Activated T-cell treated with anti-CD3 and anti-CD28 coated beads, Interleukin-2, amount 50 U/mL, for 72 hours (primary cell): ENCODE measurements around the gene SGTB. TPM values are rescaled to one million over a fixed set of nuclear protein-coding genes. Genes with fewer than 3 reads are reported as not detected.
A peak's percentile ranks its signal among the peaks of the same experiment; 100 is the strongest.
"Not testable (repeated sequence)": the region's sequence is repeated elsewhere in the genome, so short reads cannot be mapped to it uniquely, and the experiment has no call there.

Experiments used
- ATAC-seq, 2 donors: fragments of 150-1000 bp; cut with Tn5 transposase; replicated peaks in 1 of 2; 2 replicates each; pipeline ENCODE4 v1.10.0; 2021; ENCODE audit warnings: moderate library complexity in 2 of 2, mild to moderate bottlenecking in 1 of 2
- DNase-seq, 2 donors: peaks; one replicate each; pipeline ENCODE4 v3.0.0; 2021 to 2022; ENCODE audit warnings: mixed read lengths in 1 of 2
- H3K27ac Mint-ChIP-seq: one replicate; pipeline ENCODE4 v1.8.0; 2022; ENCODE audit warnings: mild to moderate bottlenecking, moderate library complexity, mixed read lengths
- H3K27me3 Mint-ChIP-seq: one replicate; pipeline ENCODE4 v1.8.0; 2022; ENCODE audit warnings: low read depth, mixed read lengths
- H3K36me3 Mint-ChIP-seq, 2 donors: one replicate each; pipeline ENCODE4 v1.8.0; 2022; ENCODE audit warnings: mixed read lengths in 2 of 2, mild to moderate bottlenecking in 1 of 2; ENCODE audit not compliant: insufficient read depth in 2 of 2
- H3K4me1 Mint-ChIP-seq: one replicate; pipeline ENCODE4 v1.8.0; 2022; ENCODE audit warnings: low read depth, mixed read lengths
- H3K4me3 Mint-ChIP-seq, 2 donors: one replicate each; pipeline ENCODE4 v1.8.0; 2022; ENCODE audit warnings: mild to moderate bottlenecking in 2 of 2, mixed read lengths in 2 of 2, moderate library complexity in 2 of 2
- H3K9me3 Mint-ChIP-seq, 2 donors: one replicate each; pipeline ENCODE4 v1.8.0; 2022; ENCODE audit warnings: mixed read lengths in 2 of 2
- total RNA-seq, 2 donors: library from RNA; stranded (reverse); gene quantifications; one replicate each; pipeline ENCODE4 v1.2.3, GENCODE V29; 2022

The SGTB gene
- total RNA-seq, 2 donors from 2014 or later = 28.9 to 34.6 TPM

GRCh38 chr5:65693121-65693520 is 28.8 kb downstream of the SGTB start:
- H3K9me3 Mint-ChIP-seq = no peaks in the 10 kb centered on the region
- H3K4me1 Mint-ChIP-seq = peaks cover 4% of the 10 kb centered on the region

GRCh38 chr5:65682148-65682547 is 39.8 kb downstream of the SGTB start:
- H3K36me3 Mint-ChIP-seq = peaks cover 11 to 24% of the 10 kb centered on the region in 2 donors

More at GRCh38 chr5:65693121-65693520, 28.8 kb downstream of the SGTB start:
- Mint-ChIP-seq H3K27me3 (no peaks in the 10 kb centered on the region), H3K4me3 (no peak overlapping the region), H3K36me3 (peaks cover 4 to 8% of the 10 kb centered on the region in 2 donors), H3K27ac (no peak overlapping the region)
- ATAC-seq (no peak), DNase-seq (no peak)

GRCh38 chr5:65676056-65676455 is 45.9 kb downstream of the SGTB start:
- not testable (repeated sequence) for ATAC-seq, H3K9me3 Mint-ChIP-seq, H3K4me3 Mint-ChIP-seq, DNase-seq, H3K27me3 Mint-ChIP-seq
- Mint-ChIP-seq H3K36me3 (peaks cover 8 to 21% of the 10 kb centered on the region in 2 donors), H3K4me1 (peaks cover 25% of the 10 kb centered on the region), H3K27ac (peak overlapping the region; percentile 64)

More at GRCh38 chr5:65682148-65682547, 39.8 kb downstream of the SGTB start:
- no peak for DNase-seq
- no peak for ATAC-seq
- Mint-ChIP-seq H3K4me3 (no peak overlapping the region), H3K27ac (no peak overlapping the region), H3K9me3 (no peaks in the 10 kb centered on the region), H3K27me3 (no peaks in the 10 kb centered on the region), H3K4me1 (peaks cover 15% of the 10 kb centered on the region)

GRCh38 chr5:65674749-65675148 is 47.2 kb downstream of the SGTB start:
- no peaks in the 10 kb centered on the region for H3K27me3 Mint-ChIP-seq
- no peak for ATAC-seq
- no peak overlapping the region for H3K4me3 Mint-ChIP-seq
- DNase-seq = no peak
- H3K4me1 Mint-ChIP-seq = peaks cover 25% of the 10 kb centered on the region
- no peaks in the 10 kb centered on the region for H3K9me3 Mint-ChIP-seq
- peak overlapping the region; percentile 76 for H3K27ac Mint-ChIP-seq
- peaks cover 6 to 21% of the 10 kb centered on the region in 2 donors for H3K36me3 Mint-ChIP-seq

GRCh38 chr5:65672796-65673195 is 49.1 kb downstream of the SGTB start:
- peaks cover 19% of the 10 kb centered on the region for H3K4me1 Mint-ChIP-seq
- H3K36me3 Mint-ChIP-seq = peaks cover 6 to 19% of the 10 kb centered on the region in 2 donors
- H3K27me3 Mint-ChIP-seq = no peaks in the 10 kb centered on the region
- no peaks in the 10 kb centered on the region for H3K9me3 Mint-ChIP-seq
- no peak overlapping the region for H3K4me3 Mint-ChIP-seq
- peak overlapping the region; percentile 2 for H3K27ac Mint-ChIP-seq
- ATAC-seq (no peak), DNase-seq (no peak)

- H3K27ac Mint-ChIP-seq = no peak overlapping the region
- H3K9me3 Mint-ChIP-seq = no peaks in the 10 kb centered on the region
- no peak overlapping the region for H3K4me3 Mint-ChIP-seq
- H3K36me3 Mint-ChIP-seq = peaks cover 3 to 4% of the 10 kb centered on the region in 2 donors
- no peaks in the 10 kb centered on the region for H3K27me3 Mint-ChIP-seq
- DNase-seq (no peak), ATAC-seq (no peak)
- H3K4me1 Mint-ChIP-seq = no peaks in the 10 kb centered on the region
Measured at GRCh38 chr5:65668696-65669095, 53.2 kb downstream of the SGTB start.

- H3K4me1 Mint-ChIP-seq = no peaks in the 10 kb centered on the region
- no peak for DNase-seq
- no peak overlapping the region for H3K4me3 Mint-ChIP-seq
- no peaks in the 10 kb centered on the region for H3K9me3 Mint-ChIP-seq
- H3K27ac Mint-ChIP-seq = peak overlapping the region; percentile 95
- ATAC-seq = no peak
- H3K27me3 Mint-ChIP-seq = no peaks in the 10 kb centered on the region
- H3K36me3 Mint-ChIP-seq = peaks cover 3 to 4% of the 10 kb centered on the region in 2 donors
Measured at GRCh38 chr5:65663804-65664521, 57.9 kb downstream of the SGTB start.

GRCh38 chr5:65654713-65655112 is 67.2 kb downstream of the SGTB start:
- Mint-ChIP-seq H3K4me3 (no peak overlapping the region), H3K27me3 (no peaks in the 10 kb centered on the region), H3K4me1 (no peaks in the 10 kb centered on the region), H3K27ac (peak overlapping the region; percentile 68), H3K36me3 (no peaks in the 10 kb centered on the region), H3K9me3 (no peaks in the 10 kb centered on the region)
- DNase-seq (no peak), ATAC-seq (peak in 1 of 2 donors; percentile 38)

GRCh38 chr5:65651144-65651543 is 70.8 kb downstream of the SGTB start:
- H3K36me3 Mint-ChIP-seq = peaks cover 0 to 6% of the 10 kb centered on the region in 2 donors

GRCh38 chr5:65647941-65648340 is 74.0 kb downstream of the SGTB start:
- no peaks in the 10 kb centered on the region for H3K27me3 Mint-ChIP-seq
- peaks cover 0 to 8% of the 10 kb centered on the region in 2 donors for H3K36me3 Mint-ChIP-seq
- no peak for DNase-seq
- no peak overlapping the region for H3K27ac Mint-ChIP-seq
- ATAC-seq = no peak
- no peaks in the 10 kb centered on the region for H3K9me3 Mint-ChIP-seq
- H3K4me3 Mint-ChIP-seq = no peak overlapping the region
- no peaks in the 10 kb centered on the region for H3K4me1 Mint-ChIP-seq

More at GRCh38 chr5:65651144-65651543, 70.8 kb downstream of the SGTB start:
- H3K9me3 Mint-ChIP-seq = no peaks in the 10 kb centered on the region
- H3K27me3 Mint-ChIP-seq = no peaks in the 10 kb centered on the region
- no peak overlapping the region for H3K27ac Mint-ChIP-seq
- H3K4me3 Mint-ChIP-seq = no peak overlapping the region
- DNase-seq (no peak), ATAC-seq (no peak)
- H3K4me1 Mint-ChIP-seq = no peaks in the 10 kb centered on the region

- Mint-ChIP-seq H3K27ac (peak overlapping the region; percentile 82), H3K36me3 (peaks cover 0 to 8% of the 10 kb centered on the region in 2 donors), H3K4me3 (no peak overlapping the region), H3K4me1 (no peaks in the 10 kb centered on the region), H3K9me3 (no peaks in the 10 kb centered on the region), H3K27me3 (no peaks in the 10 kb centered on the region)
- ATAC-seq (no peak), DNase-seq (no peak)
Measured at GRCh38 chr5:65646938-65647337, 75.0 kb downstream of the SGTB start.

GRCh38 chr5:65640240-65640639 is 81.7 kb downstream of the SGTB start:
- Mint-ChIP-seq H3K4me1 (no peaks in the 10 kb centered on the region), H3K9me3 (no peaks in the 10 kb centered on the region), H3K36me3 (peaks cover 5 to 16% of the 10 kb centered on the region in 2 donors), H3K4me3 (no peak overlapping the region), H3K27ac (no peak overlapping the region), H3K27me3 (no peaks in the 10 kb centered on the region)
- ATAC-seq (no peak), DNase-seq (no peak)

GRCh38 chr5:65630981-65631380 is 90.9 kb downstream of the SGTB start:
- no peaks in the 10 kb centered on the region for H3K27me3 Mint-ChIP-seq
- ATAC-seq (no peak), DNase-seq (no peak)
- H3K4me3 Mint-ChIP-seq = no peak overlapping the region
- peaks cover 21% of the 10 kb centered on the region for H3K4me1 Mint-ChIP-seq
- no peaks in the 10 kb centered on the region for H3K9me3 Mint-ChIP-seq
- H3K27ac Mint-ChIP-seq = no peak overlapping the region
- peaks cover 2 to 4% of the 10 kb centered on the region in 2 donors for H3K36me3 Mint-ChIP-seq

- peak overlapping the region; percentile 97 to 100 for H3K4me3 Mint-ChIP-seq
- H3K27ac Mint-ChIP-seq = peak overlapping the region; percentile 98
- H3K36me3 Mint-ChIP-seq = peaks cover 7 to 9% of the 10 kb centered on the region in 2 donors
- H3K4me1 Mint-ChIP-seq = peaks cover 43% of the 10 kb centered on the region
- no peaks in the 10 kb centered on the region for H3K9me3 Mint-ChIP-seq
- DNase-seq = no peak
- H3K27me3 Mint-ChIP-seq = no peaks in the 10 kb centered on the region
- no peak for ATAC-seq
Measured at GRCh38 chr5:65625743-65626142, 96.2 kb downstream of the SGTB start.
